SH-SY5Y (cell line): ENCODE measurements around the gene RABGEF1.

Source experiments
- GATA2 ChIP-seq: IDR thresholded peaks from 2 replicates; pipeline ENCODE4 v1.6.1; 2011; ENCODE audit warnings: mild to moderate bottlenecking, low read depth, low read length
- GATA3 ChIP-seq: IDR thresholded peaks from 2 replicates; pipeline ENCODE4 v1.6.1; 2011; ENCODE audit warnings: low read depth, mild to moderate bottlenecking, low read length, moderate library complexity

DNA sequence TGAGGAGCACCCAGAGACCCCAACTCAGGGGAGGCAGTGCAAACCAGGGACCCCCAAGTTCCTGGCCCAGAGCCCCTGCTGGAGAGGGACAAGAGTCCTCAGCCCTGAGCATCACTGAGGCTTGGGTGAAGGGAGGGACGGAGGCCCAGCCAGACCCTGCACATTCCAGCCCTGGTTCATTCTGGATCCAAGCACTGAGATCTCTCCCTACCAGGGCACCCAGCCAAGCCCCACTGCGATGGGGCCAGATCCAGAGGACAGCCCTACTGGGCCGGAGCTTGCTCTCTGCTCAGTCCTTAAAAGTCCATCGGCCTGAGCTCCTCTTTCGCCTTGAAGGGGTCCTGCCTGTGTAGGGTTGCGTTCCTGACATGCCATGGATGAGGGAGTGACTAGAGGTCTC, 40.5 kb upstream of the RABGEF1 start:
- no peak for TF ChIP-seq GATA2
- no peak for TF ChIP-seq GATA3
